ENCODE data around the gene FBXL14. TPM values are rescaled to one million over a fixed set of nuclear protein-coding genes. Genes with fewer than 3 reads are reported as not detected.

The FBXL14 gene
- total RNA-seq, 1 experiment from 2014 or later, result 18.3 TPM

- Histone ChIP-seq H3F3A (ENCODE audit: low read length, unreplicated experiment) (no peaks in the 10 kb centered on the region), H4K20me1 (ENCODE audit: low read length) (no peaks in the 10 kb centered on the region), H3K4me1 (ENCODE audit: insufficient read depth, low read length) (peaks cover 6% of the 10 kb centered on the region), H3K4me3 (ENCODE audit: low read length) (no peak overlapping the region), H3K27me3 (ENCODE audit: low read length) (peaks cover 13% of the 10 kb centered on the region), H3K79me2 (ENCODE audit: low read length) (no peaks in the 10 kb centered on the region), H3K4me2 (ENCODE audit: low read length) (no peak overlapping the region), H3K27ac (ENCODE audit: low read length) (no peak overlapping the region), H3K9me3 (ENCODE audit: low read length) (no peaks in the 10 kb centered on the region), H3K36me3 (ENCODE audit: low read depth, low read length) (no peaks in the 10 kb centered on the region), H2AFZ (ENCODE audit: low read length) (no peak overlapping the region), H3K9me2 (replicated peaks; ENCODE audit: low read length) (no peaks in the 10 kb centered on the region), H3K9ac (ENCODE audit: low read length) (no peak overlapping the region)
- TF ChIP-seq CTCF (conservative IDR thresholded peaks at IDR 0.05; ENCODE audit: low read depth, low read length), result no peak
- CTCF ChIA-PET, result no interaction called here
- DNase-seq (no peak), ATAC-seq (no peak)
- POLR2A ChIA-PET (ENCODE audit: unreplicated experiment), result no interaction called here
- intact Hi-C loops (cut with micrococcal nuclease), result no loop called here
- BruUV-seq (replicated peaks), result no TSS peak
Measured at GRCh38 chr12:1532375-1533165, 61.8 kb downstream of the FBXL14 start.

GRCh38 chr12:1531654-1532374 is 62.6 kb downstream of the FBXL14 start:
- POLR2A ChIA-PET (ENCODE audit: unreplicated experiment), result no interaction called here
- no TSS peak for BruUV-seq (replicated peaks)

GRCh38 chr12:1531153-1531653 is 63.2 kb downstream of the FBXL14 start:
- Histone ChIP-seq H4K20me1 (ENCODE audit: low read length) (no peaks in the 10 kb centered on the region), H3K4me1 (ENCODE audit: insufficient read depth, low read length) (peaks cover 10% of the 10 kb centered on the region), H3K27ac (ENCODE audit: low read length) (no peak overlapping the region), H3K4me3 (ENCODE audit: low read length) (peak overlapping the region; percentile 65), H2AFZ (ENCODE audit: low read length) (peak overlapping the region; percentile 74), H3K36me3 (ENCODE audit: low read depth, low read length) (no peaks in the 10 kb centered on the region), H3K9me2 (replicated peaks; ENCODE audit: low read length) (no peaks in the 10 kb centered on the region), H3K4me2 (ENCODE audit: low read length) (peak overlapping the region; percentile 86), H3K79me2 (ENCODE audit: low read length) (no peaks in the 10 kb centered on the region), H3K27me3 (ENCODE audit: low read length) (peaks cover 13% of the 10 kb centered on the region), H3K9ac (ENCODE audit: low read length) (no peak overlapping the region), H3K9me3 (ENCODE audit: low read length) (no peaks in the 10 kb centered on the region), H3F3A (ENCODE audit: low read length, unreplicated experiment) (no peaks in the 10 kb centered on the region)
- peak; percentile 77 for TF ChIP-seq EZH2 (IDR thresholded peaks at IDR 0.05; ENCODE audit: low read length, unreplicated experiment)
- no peak for TF ChIP-seq CTCF (conservative IDR thresholded peaks at IDR 0.05; ENCODE audit: low read depth, low read length)
- no peak for TF ChIP-seq EZH2phosphoT487 (IDR thresholded peaks at IDR 0.05; ENCODE audit: borderline replicate concordance, low read length)
- ATAC-seq (peak; percentile 25), DNase-seq (no peak)
- ChIA-PET POLR2A (ENCODE audit: unreplicated experiment) (no interaction called here), CTCF (no interaction called here)
- BruUV-seq (replicated peaks), result no TSS peak
- intact Hi-C loops (cut with micrococcal nuclease), result no loop called here

More at GRCh38 chr12:1531654-1532374, 62.6 kb downstream of the FBXL14 start:
- TF ChIP-seq EZH2 (IDR thresholded peaks at IDR 0.05; ENCODE audit: low read length, unreplicated experiment), result no peak
- ATAC-seq (no peak), DNase-seq (no peak)
- Histone ChIP-seq H3K4me2 (ENCODE audit: low read length) (peak overlapping the region; percentile 86), H3F3A (ENCODE audit: low read length, unreplicated experiment) (no peaks in the 10 kb centered on the region), H3K4me3 (ENCODE audit: low read length) (peak overlapping the region; percentile 65), H3K4me1 (ENCODE audit: insufficient read depth, low read length) (peaks cover 10% of the 10 kb centered on the region), H3K36me3 (ENCODE audit: low read depth, low read length) (no peaks in the 10 kb centered on the region), H3K27ac (ENCODE audit: low read length) (no peak overlapping the region), H3K79me2 (ENCODE audit: low read length) (no peaks in the 10 kb centered on the region), H3K9me3 (ENCODE audit: low read length) (no peaks in the 10 kb centered on the region), H3K9ac (ENCODE audit: low read length) (no peak overlapping the region), H4K20me1 (ENCODE audit: low read length) (no peaks in the 10 kb centered on the region), H2AFZ (ENCODE audit: low read length) (peak overlapping the region; percentile 74; the same call in 1 of the 2 replicates), H3K9me2 (replicated peaks; ENCODE audit: low read length) (no peaks in the 10 kb centered on the region), H3K27me3 (ENCODE audit: low read length) (peaks cover 13% of the 10 kb centered on the region)
- CTCF ChIA-PET, result no interaction called here
- intact Hi-C loops (cut with micrococcal nuclease), result no loop called here
